Trophoblast cell (in vitro differentiated cells and primary cell): ENCODE data around the gene ITGB4.

Source experiments
- DNase-seq, 2 donors: peaks; one replicate each; pipeline ENCODE4 v3.0.0-alpha.2; 2016
- H2AFZ ChIP-seq: 2 replicates; pipeline ENCODE4 v1.6.1; 2013; ENCODE audit warnings: low read length, moderate library complexity, mild to moderate bottlenecking; ENCODE audit not compliant: insufficient read depth, poor library complexity
- H2AK5ac ChIP-seq: 2 replicates; pipeline ENCODE4 v1.6.1; 2013; ENCODE audit warnings: mild to moderate bottlenecking, low read length
- H2BK120ac ChIP-seq: 2 replicates; pipeline ENCODE4 v1.6.1; 2013; ENCODE audit warnings: low read length, mild to moderate bottlenecking, moderate library complexity; ENCODE audit not compliant: insufficient read depth, poor library complexity
- H2BK12ac ChIP-seq: 2 replicates; pipeline ENCODE4 v1.6.1; 2013; ENCODE audit warnings: mild to moderate bottlenecking, low read length, moderate library complexity
- H2BK5ac ChIP-seq: 2 replicates; pipeline ENCODE4 v1.6.1; 2013; ENCODE audit warnings: low read length, low read depth, moderate library complexity, mild to moderate bottlenecking; ENCODE audit not compliant: poor library complexity
- H3K14ac ChIP-seq: 2 replicates; pipeline ENCODE4 v1.6.1; 2013; ENCODE audit warnings: mild to moderate bottlenecking, low read length
- H3K18ac ChIP-seq: 2 replicates; pipeline ENCODE4 v1.6.1; 2013; ENCODE audit warnings: mild to moderate bottlenecking, low read length
- H3K23ac ChIP-seq: 2 replicates; pipeline ENCODE4 v1.6.1; 2013; ENCODE audit warnings: low read length
- H3K27ac ChIP-seq: 2 replicates; pipeline ENCODE4 v1.5.1; 2013; ENCODE audit warnings: low read depth, mild to moderate bottlenecking, inconsistent platforms, low read length, moderate library complexity
- H3K27me3 ChIP-seq: 2 replicates; pipeline ENCODE4 v1.6.1; 2013; ENCODE audit warnings: inconsistent platforms, mild to moderate bottlenecking, low read length, moderate library complexity; ENCODE audit not compliant: insufficient read depth
- H3K36me3 ChIP-seq, 2 experiments: 1 replicate in 1 of 2; 2 replicates in 1 of 2; pipeline ENCODE4 v1.6.1; 2013; ENCODE audit warnings: low read length in 2 of 2, mild to moderate bottlenecking in 2 of 2, moderate library complexity in 1 of 2; ENCODE audit not compliant: insufficient read depth in 2 of 2, control insufficient read depth in 1 of 2
- H3K4ac ChIP-seq: 2 replicates; pipeline ENCODE4 v1.6.1; 2013; ENCODE audit warnings: low read depth, mild to moderate bottlenecking, low read length, moderate library complexity
- H3K4me1 ChIP-seq, 2 experiments: 1 replicate in 1 of 2; 2 replicates in 1 of 2; pipeline ENCODE4 v1.6.1; 2013; ENCODE audit warnings: low read length in 2 of 2, mild to moderate bottlenecking in 2 of 2, moderate library complexity in 1 of 2; ENCODE audit not compliant: insufficient read depth in 2 of 2, control insufficient read depth in 1 of 2
- H3K4me2 ChIP-seq: 2 replicates; pipeline ENCODE4 v1.6.1; 2013; ENCODE audit warnings: inconsistent platforms, mild to moderate bottlenecking, low read length, moderate library complexity
- H3K4me3 ChIP-seq: 2 replicates; pipeline ENCODE4 v1.5.1; 2013; ENCODE audit warnings: mild to moderate bottlenecking, low read depth, low read length, inconsistent platforms
- H3K79me1 ChIP-seq: one replicate; pipeline ENCODE4 v1.6.1; 2013; ENCODE audit warnings: low read length
- H3K79me2 ChIP-seq: 2 replicates; pipeline ENCODE4 v1.6.1; 2013; ENCODE audit warnings: low read length, mild to moderate bottlenecking; ENCODE audit not compliant: control insufficient read depth, insufficient read depth, poor library complexity
- H3K9ac ChIP-seq: 2 replicates; pipeline ENCODE4 v1.6.1; 2013; ENCODE audit warnings: mild to moderate bottlenecking, low read length
- H3K9me3 ChIP-seq: 2 replicates; pipeline ENCODE4 v1.6.1; 2013; ENCODE audit warnings: low read depth, mild to moderate bottlenecking, control low read depth, inconsistent platforms, low read length; ENCODE audit not compliant: insufficient read depth
- H4K12ac ChIP-seq: 2 replicates; pipeline ENCODE4 v1.6.1; 2013; ENCODE audit warnings: low read depth, mild to moderate bottlenecking, low read length, moderate library complexity
- H4K8ac ChIP-seq: 2 replicates; pipeline ENCODE4 v1.6.1; 2013; ENCODE audit warnings: low read depth, mild to moderate bottlenecking, low read length, moderate library complexity
- H4K91ac ChIP-seq: one replicate; pipeline ENCODE4 v1.6.1; 2013; ENCODE audit warnings: low read depth, mild to moderate bottlenecking, low read length, moderate library complexity
- WGBS: extraction: QIAGEN DNeasy Blood & Tissue Kit; methylation state at CpG from one replicate; pipeline ENCODE4 v1.1.7; 2013; ENCODE audit warnings: missing lambda C conversion rate; ENCODE audit not compliant: insufficient read length, insufficient coverage; ENCODE audit errors: extremely low coverage; 5-methylcytosine and 5-hydroxymethylcytosine counted together

ITGB4 gene

DNA sequence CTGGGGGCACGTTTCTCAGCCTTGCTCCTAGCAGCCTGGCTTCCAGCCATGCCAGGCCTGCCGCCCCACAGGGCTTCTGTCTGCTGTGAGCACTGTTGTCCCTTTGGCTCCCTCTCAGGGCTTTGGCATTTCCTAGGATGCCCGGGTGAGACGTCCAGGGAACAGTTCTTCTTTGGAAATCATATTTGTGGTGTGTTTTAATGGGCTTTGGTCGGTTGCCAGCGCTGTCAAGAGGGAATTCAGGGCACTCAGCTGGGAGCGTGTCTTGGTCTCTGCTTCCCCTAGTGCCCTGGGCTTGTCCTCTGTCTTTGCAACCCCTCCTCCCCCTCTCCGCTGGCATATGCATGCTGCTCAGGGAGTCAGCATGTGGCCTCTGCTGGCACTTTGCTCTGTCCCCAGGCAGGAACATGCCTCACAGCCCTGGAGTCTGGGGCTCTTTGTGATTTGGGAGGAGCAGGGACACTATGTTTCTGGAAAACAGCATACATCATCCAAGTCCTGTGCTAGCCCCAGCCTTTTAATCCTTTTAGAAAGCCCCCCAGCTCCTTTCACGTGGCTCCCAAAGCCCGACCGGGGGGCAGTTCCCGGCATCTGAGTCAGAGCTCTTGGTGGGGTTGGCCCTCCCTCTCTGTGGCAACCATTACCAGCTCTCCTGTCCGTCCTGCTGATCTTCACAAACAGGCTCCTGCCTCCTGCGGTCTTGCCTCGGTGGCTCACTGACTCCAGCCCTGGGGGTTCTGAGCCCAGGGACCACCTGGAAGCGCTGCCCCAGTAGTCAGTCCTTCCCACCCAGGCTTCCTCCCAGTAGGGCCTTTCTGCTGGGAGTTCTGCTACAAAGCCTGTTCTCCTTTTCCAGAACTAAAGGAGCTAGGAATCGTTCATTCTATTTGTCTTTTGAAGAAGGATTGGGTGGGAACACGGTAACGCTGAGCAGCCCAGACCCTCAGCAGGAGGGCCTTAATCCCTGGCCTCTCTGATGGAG, 27.5 kb upstream of the ITGB4 start:
- DNase-seq, result no peak
- Histone ChIP-seq H3K4me2 (no peak overlapping the region), H3K4me1 (peaks cover 42 to 44% of the 10 kb centered on the region in 2 experiments), H3K9me3 (no peaks in the 10 kb centered on the region), H3K9ac (peak overlapping the region; percentile 16), H3K27me3 (no peaks in the 10 kb centered on the region), H3K36me3 (peaks cover 46 to 53% of the 10 kb centered on the region in 2 experiments), H3K79me1 (peaks cover 9% of the 10 kb centered on the region), H3K14ac (no peak overlapping the region), H3K27ac (no peak overlapping the region), H3K23ac (no peak overlapping the region), H3K4me3 (no peak overlapping the region), H4K8ac (no peak overlapping the region), H2AK5ac (no peak overlapping the region), H2BK5ac (no peak overlapping the region), H2BK120ac (peak overlapping the region; percentile 14), H2AFZ (no peak overlapping the region), H4K12ac (no peak overlapping the region), H3K18ac (peak overlapping the region; percentile 44), H4K91ac (peak overlapping the region; percentile 20), H3K4ac (peak overlapping the region; percentile 19), H2BK12ac (peak overlapping the region; percentile 34), H3K79me2 (peaks cover 6% of the 10 kb centered on the region)
- WGBS, result no CpG with 5 or more reads among the region's 19 CpGs

- peak overlapping the region; percentile 19 for H3K27ac ChIP-seq
- H3K14ac ChIP-seq, result peak overlapping the region; percentile 30
- no peak overlapping the region for H3K4me3 ChIP-seq
- no peak overlapping the region for H3K9ac ChIP-seq
- H3K18ac ChIP-seq, result no peak overlapping the region
- H4K12ac ChIP-seq, result peak overlapping the region; percentile 19
- H3K79me1 ChIP-seq, result peaks cover 8% of the 10 kb centered on the region
- no peak overlapping the region for H4K91ac ChIP-seq
- peaks cover 46 to 54% of the 10 kb centered on the region in 2 experiments for H3K36me3 ChIP-seq
- no CpG with 5 or more reads among the region's 14 CpGs for WGBS
- no peak overlapping the region for H2BK120ac ChIP-seq
- H3K4me2 ChIP-seq, result no peak overlapping the region
- no peaks in the 10 kb centered on the region for H3K9me3 ChIP-seq
- no peak overlapping the region for H2BK12ac ChIP-seq
- H3K79me2 ChIP-seq, result peaks cover 5% of the 10 kb centered on the region
- no peak overlapping the region for H2AFZ ChIP-seq
- no peak for DNase-seq
- H3K23ac ChIP-seq, result no peak overlapping the region
- no peaks in the 10 kb centered on the region for H3K27me3 ChIP-seq
- no peak overlapping the region for H2BK5ac ChIP-seq
- no peak overlapping the region for H2AK5ac ChIP-seq
- no peak overlapping the region for H3K4ac ChIP-seq
- peaks cover 38 to 39% of the 10 kb centered on the region in 2 experiments for H3K4me1 ChIP-seq
- H4K8ac ChIP-seq, result no peak overlapping the region
Observed at GRCh38 chr17:75694536-75694935, 26.7 kb upstream of the ITGB4 start.

DNA sequence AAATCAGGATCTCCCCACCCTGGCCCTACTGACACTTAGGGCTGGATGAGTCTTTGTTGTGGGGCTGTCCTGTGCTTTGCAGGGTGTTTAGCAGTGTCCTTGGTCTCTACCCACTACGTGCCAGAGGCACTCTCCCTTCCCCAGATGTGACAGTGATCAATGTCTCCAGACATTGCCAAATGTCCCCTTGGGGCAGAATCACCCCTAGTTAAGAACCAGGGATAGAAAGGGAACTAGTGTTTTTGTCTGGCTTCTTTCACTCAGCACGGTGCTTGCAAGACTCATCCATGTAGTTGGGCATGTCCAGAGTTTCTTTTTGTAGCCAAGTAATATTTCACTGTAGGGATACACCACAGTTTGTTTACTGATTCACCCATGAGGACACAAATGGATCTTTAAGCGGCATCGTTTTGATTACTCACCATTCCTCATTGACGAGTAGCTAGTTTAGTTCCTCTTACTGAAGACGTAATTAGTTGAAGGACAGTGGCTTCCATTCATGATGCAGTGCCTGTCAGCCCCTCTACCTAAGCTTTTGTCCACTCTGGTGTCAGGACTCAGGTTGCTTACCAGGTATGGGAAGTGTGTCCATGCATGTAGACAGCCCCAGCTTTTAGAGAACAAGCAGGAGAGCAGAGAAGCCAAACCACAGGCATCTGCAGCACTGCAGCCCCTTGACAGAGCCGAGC, 26.0 kb upstream of the ITGB4 start:
- H3K14ac ChIP-seq, result no peak overlapping the region
- peaks cover 47 to 58% of the 10 kb centered on the region in 2 experiments for H3K36me3 ChIP-seq
- no peak overlapping the region for H4K12ac ChIP-seq
- H3K9ac ChIP-seq, result no peak overlapping the region
- no peak overlapping the region for H2AK5ac ChIP-seq
- no peak overlapping the region for H4K91ac ChIP-seq
- no peak overlapping the region for H4K8ac ChIP-seq
- H3K79me1 ChIP-seq, result peaks cover 10% of the 10 kb centered on the region
- no peak overlapping the region for H2BK12ac ChIP-seq
- H2AFZ ChIP-seq, result no peak overlapping the region
- H3K4me2 ChIP-seq, result no peak overlapping the region
- peaks cover 5% of the 10 kb centered on the region for H3K79me2 ChIP-seq
- H3K4me1 ChIP-seq, result peaks cover 40 to 42% of the 10 kb centered on the region in 2 experiments
- H3K27ac ChIP-seq, result peak overlapping the region; percentile 42
- no peak overlapping the region for H3K4me3 ChIP-seq
- H3K23ac ChIP-seq, result no peak overlapping the region
- H3K4ac ChIP-seq, result no peak overlapping the region
- no CpG with 5 or more reads among the region's 7 CpGs for WGBS
- H3K18ac ChIP-seq, result peak overlapping the region; percentile 14
- no peak overlapping the region for H2BK120ac ChIP-seq
- no peak for DNase-seq
- no peaks in the 10 kb centered on the region for H3K27me3 ChIP-seq
- no peak overlapping the region for H2BK5ac ChIP-seq
- H3K9me3 ChIP-seq, result no peaks in the 10 kb centered on the region

- Histone ChIP-seq H4K8ac (peak overlapping the region; percentile 2), H3K4ac (no peak overlapping the region), H3K79me1 (peaks cover 10% of the 10 kb centered on the region), H3K27ac (peak overlapping the region; percentile 42), H2AK5ac (no peak overlapping the region), H3K4me1 (peaks cover 43 to 45% of the 10 kb centered on the region in 2 experiments), H3K27me3 (no peaks in the 10 kb centered on the region), H3K9ac (no peak overlapping the region), H4K12ac (no peak overlapping the region), H3K9me3 (no peaks in the 10 kb centered on the region), H3K4me2 (no peak overlapping the region), H3K14ac (no peak overlapping the region), H2BK5ac (peak overlapping the region; percentile 5), H3K79me2 (peaks cover 1% of the 10 kb centered on the region), H3K4me3 (no peak overlapping the region), H2BK120ac (no peak overlapping the region), H4K91ac (peak overlapping the region; percentile 21), H2BK12ac (no peak overlapping the region), H2AFZ (no peak overlapping the region), H3K18ac (peak overlapping the region; percentile 14), H3K23ac (no peak overlapping the region), H3K36me3 (peaks cover 48 to 58% of the 10 kb centered on the region in 2 experiments)
- DNase-seq, result no peak
- WGBS, result no CpG with 5 or more reads among the region's 12 CpGs
Observed at GRCh38 chr17:75695830-75696271, 25.4 kb upstream of the ITGB4 start.
